NCI-H2029 treated with DMSO at 0.1 percent for 48 hours (cell line): ENCODE measurements around the gene EYA3.

Source experiments
- DNase-seq: peaks from one replicate; lab custom pipeline; 2025; lab: John Stamatoyannopoulos, UW

EYA3 gene

DNA sequence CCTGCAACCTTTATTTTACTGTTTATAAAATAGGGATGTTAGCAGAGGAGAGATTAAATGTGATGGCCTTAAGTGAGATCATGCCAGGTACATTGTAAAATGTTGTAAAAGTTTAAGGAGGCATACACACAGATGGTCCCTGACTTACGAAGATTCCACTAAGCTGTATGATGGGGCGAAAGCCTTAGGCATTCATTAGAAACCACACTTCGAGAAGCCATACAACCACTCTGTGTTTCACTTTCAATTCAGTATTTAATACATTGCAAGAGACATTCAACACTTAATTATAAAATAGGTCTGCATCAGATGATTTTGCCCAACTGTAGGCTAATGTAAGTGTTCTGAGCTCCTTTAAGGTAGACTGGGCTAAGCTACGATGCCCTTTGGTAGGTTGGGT lies 149.9 kb downstream of the EYA3 start:
- no peak for DNase-seq

DNA sequence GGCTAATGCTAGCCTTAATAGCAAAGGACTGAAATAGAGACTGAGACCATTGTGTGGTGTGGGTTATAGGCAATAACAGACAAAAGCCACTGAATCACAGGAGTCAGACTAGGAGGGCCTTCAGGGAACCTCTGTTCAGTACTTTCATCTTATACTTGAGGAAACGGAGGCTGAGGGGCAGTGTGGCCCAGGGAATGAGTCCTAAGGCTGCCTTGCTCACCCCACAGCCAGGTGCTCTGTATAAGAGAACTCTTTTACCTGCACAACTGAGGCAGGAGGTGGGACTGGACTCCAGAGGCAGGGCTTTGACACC lies 150.9 kb downstream of the EYA3 start:
- DNase-seq, result no peak

DNA sequence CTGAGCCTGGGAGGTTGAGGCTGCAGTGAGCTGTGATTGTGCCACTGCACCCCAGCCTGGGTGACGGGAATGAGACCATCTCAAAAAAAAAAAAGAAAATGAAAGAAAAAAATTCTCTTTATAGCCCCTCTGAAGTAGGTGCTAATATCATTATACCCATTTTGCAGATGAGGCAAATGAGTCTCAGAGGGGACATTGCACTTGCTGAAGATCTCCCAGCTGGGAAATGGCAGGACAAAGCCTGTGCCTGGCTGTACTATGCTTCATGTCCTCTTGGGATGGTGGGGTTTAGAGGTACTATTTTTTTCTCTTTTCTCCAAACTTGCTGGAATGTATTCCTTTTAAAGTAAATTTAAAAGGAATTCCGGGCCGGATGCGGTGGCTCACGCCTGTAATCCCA lies 152.0 kb downstream of the EYA3 start:
- no peak for DNase-seq

DNA sequence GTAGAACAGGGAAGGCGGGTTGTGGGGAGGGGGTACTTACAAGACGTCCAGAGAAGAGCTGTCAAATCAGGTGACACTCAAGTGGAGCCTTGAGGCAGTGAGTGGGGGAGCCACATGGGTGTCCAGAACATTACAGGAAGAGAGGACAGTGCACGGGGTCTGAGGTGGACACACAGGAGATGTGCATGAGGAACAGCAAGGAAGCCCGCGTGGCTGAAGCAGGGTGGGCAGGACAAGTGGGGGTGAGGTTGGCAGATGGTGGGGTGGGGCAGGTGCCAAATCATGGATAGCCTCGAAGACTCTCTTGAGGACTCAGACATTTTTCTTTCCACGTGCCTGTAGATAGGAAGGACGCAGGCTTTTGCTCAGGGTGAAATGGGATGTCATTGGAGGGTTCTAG lies 152.7 kb downstream of the EYA3 start:
- no peak for DNase-seq

DNA sequence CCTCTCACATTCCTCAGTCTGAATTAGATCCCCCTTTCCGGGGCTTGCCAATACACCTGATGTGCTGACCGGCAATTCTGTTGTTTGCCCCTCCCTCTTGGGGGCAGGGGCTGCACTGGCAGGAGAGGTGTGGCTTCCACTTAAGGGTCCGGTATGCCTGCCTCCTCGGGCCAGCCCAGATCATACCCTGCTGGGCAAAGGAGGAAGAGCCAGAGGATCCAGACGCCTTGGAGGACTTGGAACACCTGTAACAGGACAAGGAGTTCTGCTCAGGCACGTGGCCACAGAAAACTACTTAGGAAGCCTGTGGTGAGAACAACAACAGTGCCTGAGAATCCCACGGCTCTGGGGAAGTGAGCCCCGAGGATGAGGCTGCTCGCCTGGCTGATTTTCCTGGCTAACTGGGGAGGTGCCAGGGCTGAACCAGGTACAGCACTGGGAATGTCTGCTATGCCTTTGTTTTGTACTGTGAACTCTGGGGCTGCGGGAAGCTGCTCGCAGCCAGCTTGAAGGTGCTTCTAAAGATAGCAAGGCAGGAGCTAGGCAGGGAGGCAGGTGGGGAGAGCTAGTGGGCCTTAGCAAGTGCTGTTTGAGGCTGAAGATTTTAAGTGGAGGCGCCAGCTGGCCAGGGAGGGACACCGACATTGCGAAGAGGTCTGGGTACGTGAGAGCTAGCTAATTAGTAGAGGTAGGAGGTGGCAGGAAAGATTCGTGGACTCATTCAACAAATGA lies 153.4 kb downstream of the EYA3 start, which contains the start of gene SMPDL3B:
Gene SMPDL3B (plus strand): TSS at position 183 of the 732 bp plus-strand sequence. CDS start 184 bp downstream, at position 367.
- DNase-seq, result no peak

DNA sequence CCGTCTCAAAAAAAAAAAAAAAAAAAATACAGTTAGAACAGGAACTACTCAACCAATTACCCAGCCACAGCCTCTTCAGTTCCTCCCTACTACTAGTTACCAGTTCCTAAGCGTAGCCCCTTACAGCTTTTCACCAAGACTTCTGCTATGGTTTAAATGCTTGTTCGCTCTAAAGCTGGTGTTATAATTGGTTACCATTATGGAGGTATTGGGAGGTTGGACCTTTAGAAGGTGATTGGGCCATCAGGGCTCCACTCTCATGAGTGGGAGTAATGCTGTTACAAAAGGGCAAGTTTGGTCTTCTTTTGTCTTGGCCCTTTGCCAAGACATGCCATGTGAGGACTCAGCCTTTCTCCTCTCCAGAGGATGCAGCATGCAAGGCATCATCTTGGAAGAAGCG lies 156.7 kb downstream of the EYA3 start:
- DNase-seq, result no peak

DNA sequence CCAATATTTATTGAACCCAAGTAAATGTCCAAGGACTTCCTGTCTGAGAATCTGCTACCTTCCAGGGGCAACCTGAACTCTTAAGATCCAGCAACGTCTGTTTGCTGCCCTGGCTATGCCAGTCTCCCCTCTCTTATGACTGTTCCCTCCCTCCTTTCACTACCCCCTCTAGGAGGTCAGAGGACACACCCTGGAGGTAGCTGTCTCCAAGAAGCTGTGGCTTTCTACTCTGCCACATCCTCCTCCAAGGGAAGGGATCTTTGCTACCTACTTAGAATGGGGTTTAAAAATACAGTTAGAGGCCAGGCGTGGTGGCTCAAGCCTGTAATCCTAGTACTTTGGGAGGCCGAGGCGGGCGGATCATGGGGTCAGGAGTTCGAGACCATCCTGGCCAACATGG lies 157.2 kb downstream of the EYA3 start:
- no peak for DNase-seq

DNA sequence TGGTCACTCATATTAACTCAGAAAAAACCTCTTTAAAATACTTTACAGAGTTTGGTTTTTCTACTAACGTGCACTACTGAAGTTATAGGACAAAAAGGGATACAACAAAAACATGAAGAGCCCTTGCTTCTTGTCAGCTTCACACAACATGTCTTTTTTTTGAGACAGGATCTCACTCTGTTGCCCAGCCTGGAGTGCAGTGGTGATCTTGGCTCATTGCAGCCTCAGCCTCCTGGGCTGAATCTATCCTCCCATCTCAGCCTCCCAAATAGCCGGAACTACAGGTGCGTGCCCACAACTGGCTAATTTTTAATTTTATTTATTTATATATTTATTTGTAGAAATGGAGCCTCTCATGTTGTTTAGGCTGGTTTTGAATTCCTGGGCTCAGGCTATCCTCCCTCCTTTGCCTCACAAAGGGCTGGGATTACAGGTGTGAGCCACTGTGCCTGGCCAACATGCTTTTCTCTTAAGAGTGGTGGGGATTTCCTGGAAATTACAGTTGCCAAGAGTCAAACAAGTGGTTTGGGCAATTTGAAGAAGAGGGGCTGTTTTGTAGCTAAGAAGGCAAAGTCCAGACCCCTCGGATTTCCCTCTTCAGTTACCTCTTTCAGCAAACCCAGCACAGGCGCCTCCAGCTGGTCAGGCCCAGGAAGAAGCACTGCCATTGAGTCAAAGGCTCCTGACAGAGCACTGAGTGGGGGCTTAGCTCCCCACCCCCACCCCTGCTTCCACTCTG lies 160.0 kb downstream of the EYA3 start:
- DNase-seq, result no peak

DNA sequence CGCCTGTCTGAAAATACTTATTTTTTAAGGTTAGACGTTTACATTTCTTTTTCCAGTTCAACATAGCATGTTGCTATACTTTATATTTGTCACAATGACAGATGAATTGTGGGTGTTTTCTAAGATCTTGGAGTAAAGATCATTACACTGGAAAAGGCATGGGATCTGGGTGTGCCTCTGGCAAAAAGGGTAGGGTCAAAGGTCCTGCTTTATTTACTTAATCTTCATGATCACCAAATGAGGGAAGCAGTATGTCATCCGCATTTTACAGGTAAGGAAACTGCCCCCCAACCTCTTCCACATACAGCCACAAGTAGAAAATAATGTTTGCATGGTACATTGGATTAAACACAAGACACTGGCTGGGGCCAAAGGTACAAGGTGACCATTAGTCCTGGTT lies 166.1 kb downstream of the EYA3 start:
- DNase-seq, result no peak
